Mesenchymal stem cell (in vitro differentiated cells and primary cell): ENCODE data around the gene RGS18.

Experiments used
- DNase-seq: peaks from one replicate; pipeline ENCODE4 v3.0.0-alpha.2; 2013
- H2AFZ ChIP-seq: one replicate; pipeline ENCODE4 v1.6.1; 2013; ENCODE audit warnings: low read depth, mild to moderate bottlenecking, control low read depth, inconsistent platforms, low read length, moderate library complexity
- H2AK5ac ChIP-seq: 2 replicates; pipeline ENCODE4 v1.6.1; 2013; ENCODE audit warnings: low read length, moderate library complexity, mild to moderate bottlenecking, inconsistent platforms; ENCODE audit not compliant: severe bottlenecking
- H2BK120ac ChIP-seq: one replicate; pipeline ENCODE4 v1.6.1; 2013; ENCODE audit warnings: low read depth, mild to moderate bottlenecking, inconsistent platforms, low read length, moderate library complexity
- H2BK12ac ChIP-seq, 2 experiments: one replicate each; pipeline ENCODE4 v1.6.1; 2013; ENCODE audit warnings: inconsistent platforms in 2 of 2, low read length in 2 of 2, mild to moderate bottlenecking in 2 of 2, moderate library complexity in 2 of 2, control low read depth in 1 of 2
- H2BK15ac ChIP-seq: one replicate; pipeline ENCODE4 v1.6.1; 2013; ENCODE audit warnings: mild to moderate bottlenecking, low read depth, inconsistent platforms; ENCODE audit not compliant: poor library complexity, severe bottlenecking
- H2BK5ac ChIP-seq: 2 replicates; pipeline ENCODE4 v1.6.1; 2013; ENCODE audit warnings: low read depth, mild to moderate bottlenecking, low read length, control low read depth, inconsistent platforms; ENCODE audit not compliant: poor library complexity, severe bottlenecking
- H3K14ac ChIP-seq, 2 experiments: one replicate each; pipeline ENCODE4 v1.6.1; 2013; ENCODE audit warnings: inconsistent platforms in 2 of 2, low read length in 2 of 2, control low read depth in 1 of 2, mild to moderate bottlenecking in 1 of 2, moderate library complexity in 1 of 2
- H3K18ac ChIP-seq, 2 experiments: one replicate each; pipeline ENCODE4 v1.6.1; 2013; ENCODE audit warnings: inconsistent platforms in 2 of 2, low read length in 2 of 2, control low read depth in 1 of 2, low read depth in 1 of 2, mild to moderate bottlenecking in 1 of 2
- H3K23ac ChIP-seq, 2 experiments: one replicate each; pipeline ENCODE4 v1.6.1; 2013; ENCODE audit warnings: inconsistent platforms in 2 of 2, low read length in 2 of 2, mild to moderate bottlenecking in 2 of 2, moderate library complexity in 2 of 2, control low read depth in 1 of 2
- H3K27ac ChIP-seq: 2 replicates; pipeline ENCODE4 v1.5.1; 2013; ENCODE audit warnings: mild to moderate bottlenecking, moderate library complexity, low read length, control low read depth, inconsistent platforms; ENCODE audit not compliant: poor library complexity, severe bottlenecking
- H3K27me3 ChIP-seq, 2 experiments: 2 replicates each; pipeline versions ENCODE4 v1.6.1 to v1.7.0; 2013; ENCODE audit warnings: low read length in 2 of 2, mild to moderate bottlenecking in 2 of 2, moderate library complexity in 2 of 2, control low read depth in 1 of 2, inconsistent platforms in 1 of 2; ENCODE audit not compliant: control insufficient read depth in 1 of 2, insufficient read depth in 1 of 2
- H3K36me3 ChIP-seq, 2 experiments: 2 replicates each; pipeline versions ENCODE4 v1.6.1 to v1.7.0; 2013; ENCODE audit warnings: low read length in 2 of 2, control low read depth in 1 of 2, inconsistent platforms in 1 of 2, low read depth in 1 of 2, mild to moderate bottlenecking in 1 of 2; ENCODE audit not compliant: insufficient read depth in 2 of 2, control insufficient read depth in 1 of 2
- H3K4ac ChIP-seq, 2 experiments: one replicate each; pipeline ENCODE4 v1.6.1; 2013; ENCODE audit warnings: inconsistent platforms in 2 of 2, low read length in 2 of 2, mild to moderate bottlenecking in 2 of 2, moderate library complexity in 2 of 2, control low read depth in 1 of 2, low read depth in 1 of 2
- H3K4me1 ChIP-seq: 2 replicates; pipeline ENCODE4 v1.6.1; 2013; ENCODE audit warnings: low read depth, low read length, control low read depth; ENCODE audit not compliant: control insufficient read depth, insufficient read depth
- H3K4me2 ChIP-seq: 2 replicates; pipeline ENCODE4 v1.6.1; 2013; ENCODE audit warnings: low read length, mild to moderate bottlenecking, inconsistent platforms; ENCODE audit not compliant: poor library complexity, severe bottlenecking
- H3K4me3 ChIP-seq, 2 experiments: 2 replicates each; pipeline versions ENCODE4 v1.5.1 to v1.7.0; 2013; ENCODE audit warnings: low read length in 2 of 2, mild to moderate bottlenecking in 2 of 2, control low read depth in 1 of 2, low read depth in 1 of 2; ENCODE audit not compliant: insufficient read depth in 1 of 2
- H3K79me1 ChIP-seq: replicated peaks from 2 replicates; pipeline ENCODE4 v1.6.1; 2013; ENCODE audit warnings: mild to moderate bottlenecking, control low read depth, low read length, inconsistent platforms; ENCODE audit not compliant: poor library complexity, severe bottlenecking
- H3K9ac ChIP-seq: 2 replicates; pipeline ENCODE4 v1.7.0; 2013; ENCODE audit warnings: mild to moderate bottlenecking, low read length, moderate library complexity
- H3K9me3 ChIP-seq: 2 replicates; pipeline ENCODE4 v1.7.0; 2013; ENCODE audit warnings: mild to moderate bottlenecking, low read length; ENCODE audit not compliant: control insufficient read depth
- H4K8ac ChIP-seq: one replicate; pipeline ENCODE4 v1.6.1; 2013; ENCODE audit warnings: inconsistent platforms, mild to moderate bottlenecking, low read length, moderate library complexity
- H4K91ac ChIP-seq: one replicate; pipeline ENCODE4 v1.6.1; 2013; ENCODE audit warnings: mild to moderate bottlenecking, low read length, inconsistent platforms
- WGBS: methylation state at CpG from one replicate; pipeline ENCODE4 v1.1.7; 2013; ENCODE audit warnings: mixed read lengths; 5-methylcytosine and 5-hydroxymethylcytosine counted together

The RGS18 gene

GRCh38 chr1:192153276-192153675 is 5.0 kb upstream of the RGS18 start:
- Histone ChIP-seq H2BK12ac (no peak overlapping the region), H2BK5ac (no peak overlapping the region), H3K18ac (no peak overlapping the region), H2BK120ac (no peak overlapping the region), H3K27me3 (no peaks in the 10 kb centered on the region), H3K9me3 (no peaks in the 10 kb centered on the region), H2AFZ (no peak overlapping the region), H3K4me1 (no peaks in the 10 kb centered on the region), H3K36me3 (no peaks in the 10 kb centered on the region), H2BK15ac (no peak overlapping the region), H3K14ac (no peak overlapping the region), H3K27ac (no peak overlapping the region), H3K79me1 (no peaks in the 10 kb centered on the region), H4K91ac (no peak overlapping the region), H3K9ac (no peak overlapping the region), H3K23ac (no peak overlapping the region), H3K4ac (no peak overlapping the region), H3K4me2 (no peak overlapping the region), H4K8ac (no peak overlapping the region), H2AK5ac (no peak overlapping the region), H3K4me3 (no peak overlapping the region)
- DNase-seq, result peak; percentile 68

- no peak overlapping the region for H2BK5ac ChIP-seq
- no peak overlapping the region for H2BK15ac ChIP-seq
- H2AK5ac ChIP-seq, result no peak overlapping the region
- no peak overlapping the region for H2BK12ac ChIP-seq
- H3K9ac ChIP-seq, result no peak overlapping the region
- no peak overlapping the region for H3K14ac ChIP-seq
- no peaks in the 10 kb centered on the region for H3K9me3 ChIP-seq
- no peaks in the 10 kb centered on the region for H3K36me3 ChIP-seq
- no peaks in the 10 kb centered on the region for H3K4me1 ChIP-seq
- H3K4ac ChIP-seq, result no peak overlapping the region
- no peak overlapping the region for H2AFZ ChIP-seq
- H3K27me3 ChIP-seq, result no peaks in the 10 kb centered on the region
- no peak overlapping the region for H4K91ac ChIP-seq
- no peak overlapping the region for H3K23ac ChIP-seq
- H3K79me1 ChIP-seq, result no peaks in the 10 kb centered on the region
- no peak overlapping the region for H3K4me2 ChIP-seq
- no peak overlapping the region for H3K18ac ChIP-seq
- DNase-seq, result no peak
- H3K4me3 ChIP-seq, result no peak overlapping the region
- no peak overlapping the region for H4K8ac ChIP-seq
- no peak overlapping the region for H2BK120ac ChIP-seq
- no peak overlapping the region for H3K27ac ChIP-seq
These were observed 1.2 kb upstream of the RGS18 start for GRCh38 chr1:192157067-192157466.

- H3K4ac ChIP-seq, result no peak overlapping the region
- H3K27ac ChIP-seq, result no peak overlapping the region
- no peaks in the 10 kb centered on the region for H3K36me3 ChIP-seq
- H3K79me1 ChIP-seq, result no peaks in the 10 kb centered on the region
- no peak overlapping the region for H2BK12ac ChIP-seq
- H4K8ac ChIP-seq, result no peak overlapping the region
- no peaks in the 10 kb centered on the region for H3K4me1 ChIP-seq
- peak overlapping the region; percentile 34 for H2BK120ac ChIP-seq
- no peak overlapping the region for H3K4me3 ChIP-seq
- H2BK5ac ChIP-seq, result no peak overlapping the region
- H3K9ac ChIP-seq, result no peak overlapping the region
- no peak overlapping the region for H3K14ac ChIP-seq
- H3K4me2 ChIP-seq, result no peak overlapping the region
- no peak overlapping the region for H3K18ac ChIP-seq
- WGBS, result 91% methylated on average over 1 of the region's 4 CpGs
- H2BK15ac ChIP-seq, result no peak overlapping the region
- H2AK5ac ChIP-seq, result no peak overlapping the region
- H4K91ac ChIP-seq, result no peak overlapping the region
- no peaks in the 10 kb centered on the region for H3K27me3 ChIP-seq
- H3K23ac ChIP-seq, result no peak overlapping the region
- no peaks in the 10 kb centered on the region for H3K9me3 ChIP-seq
- DNase-seq, result no peak
- H2AFZ ChIP-seq, result no peak overlapping the region
These were observed 752 bp downstream of the RGS18 start for GRCh38 chr1:192159014-192159413.

GRCh38 chr1:192159781-192160180 is 1.5 kb downstream of the RGS18 start:
- no peak overlapping the region for H2BK120ac ChIP-seq
- H3K79me1 ChIP-seq, result no peaks in the 10 kb centered on the region
- H4K8ac ChIP-seq, result no peak overlapping the region
- H3K27me3 ChIP-seq, result no peaks in the 10 kb centered on the region
- H2BK15ac ChIP-seq, result no peak overlapping the region
- H3K9me3 ChIP-seq, result no peaks in the 10 kb centered on the region
- H3K4me2 ChIP-seq, result no peak overlapping the region
- H3K4me3 ChIP-seq, result no peak overlapping the region
- H3K36me3 ChIP-seq, result no peaks in the 10 kb centered on the region
- no peaks in the 10 kb centered on the region for H3K4me1 ChIP-seq
- no peak overlapping the region for H3K18ac ChIP-seq
- H2BK5ac ChIP-seq, result no peak overlapping the region
- no peak overlapping the region for H3K9ac ChIP-seq
- no peak overlapping the region for H2AFZ ChIP-seq
- no peak overlapping the region for H3K14ac ChIP-seq
- no peak overlapping the region for H2AK5ac ChIP-seq
- no peak for DNase-seq
- H2BK12ac ChIP-seq, result no peak overlapping the region
- H3K4ac ChIP-seq, result no peak overlapping the region
- WGBS, result no CpG with 5 or more reads among the region's 2 CpGs
- no peak overlapping the region for H4K91ac ChIP-seq
- no peak overlapping the region for H3K23ac ChIP-seq
- no peak overlapping the region for H3K27ac ChIP-seq
